GM19099 (cell line): ENCODE measurements around the gene MPRIP.

Source experiments
- POLR2A ChIP-seq: IDR thresholded peaks from 3 replicates; pipeline ENCODE4 v1.6.1; 2011; ENCODE audit warnings: low read depth; ENCODE audit not compliant: insufficient read length; ENCODE audit errors: extremely low read depth

MPRIP gene

DNA sequence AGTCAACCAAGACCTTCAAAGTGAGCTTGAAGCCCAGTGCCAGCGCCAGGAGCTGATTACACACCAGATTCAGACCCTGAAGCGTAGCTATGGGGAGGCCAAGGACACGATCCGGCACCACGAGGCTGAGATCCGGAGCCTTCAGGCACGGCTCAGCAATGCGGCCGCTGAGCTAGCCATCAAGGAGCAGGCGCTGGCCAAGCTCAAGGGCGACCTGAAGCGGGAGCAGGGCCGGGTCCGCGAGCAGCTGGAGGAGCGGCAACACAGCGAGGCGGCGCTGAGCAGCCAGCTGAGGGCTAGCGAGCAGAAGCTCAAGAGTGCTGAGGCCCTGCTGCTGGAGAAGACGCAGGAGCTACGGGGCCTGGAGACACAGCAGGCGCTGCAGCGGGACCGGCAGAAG is 121.9 kb downstream of the MPRIP start:
- no peak for TF ChIP-seq POLR2A

DNA sequence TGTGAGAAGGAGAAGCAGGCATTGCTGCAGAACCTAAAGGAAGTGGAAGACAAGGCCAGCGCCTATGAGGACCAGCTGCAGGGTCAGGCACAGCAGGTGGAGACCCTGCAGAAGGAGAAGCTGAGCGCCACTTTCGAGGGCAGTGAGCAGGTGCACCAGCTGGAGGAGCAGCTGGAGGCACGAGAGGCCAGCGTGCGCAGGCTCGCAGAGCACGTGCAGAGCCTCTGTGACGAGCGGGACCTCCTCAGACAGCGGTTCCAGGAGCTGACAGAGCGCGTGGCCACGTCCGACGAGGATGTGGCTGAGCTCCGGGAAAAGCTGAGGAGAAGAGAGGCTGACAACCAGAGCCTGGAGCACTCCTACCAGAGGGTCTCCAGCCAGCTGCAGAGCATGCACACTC is 122.4 kb downstream of the MPRIP start:
- no peak for TF ChIP-seq POLR2A

DNA sequence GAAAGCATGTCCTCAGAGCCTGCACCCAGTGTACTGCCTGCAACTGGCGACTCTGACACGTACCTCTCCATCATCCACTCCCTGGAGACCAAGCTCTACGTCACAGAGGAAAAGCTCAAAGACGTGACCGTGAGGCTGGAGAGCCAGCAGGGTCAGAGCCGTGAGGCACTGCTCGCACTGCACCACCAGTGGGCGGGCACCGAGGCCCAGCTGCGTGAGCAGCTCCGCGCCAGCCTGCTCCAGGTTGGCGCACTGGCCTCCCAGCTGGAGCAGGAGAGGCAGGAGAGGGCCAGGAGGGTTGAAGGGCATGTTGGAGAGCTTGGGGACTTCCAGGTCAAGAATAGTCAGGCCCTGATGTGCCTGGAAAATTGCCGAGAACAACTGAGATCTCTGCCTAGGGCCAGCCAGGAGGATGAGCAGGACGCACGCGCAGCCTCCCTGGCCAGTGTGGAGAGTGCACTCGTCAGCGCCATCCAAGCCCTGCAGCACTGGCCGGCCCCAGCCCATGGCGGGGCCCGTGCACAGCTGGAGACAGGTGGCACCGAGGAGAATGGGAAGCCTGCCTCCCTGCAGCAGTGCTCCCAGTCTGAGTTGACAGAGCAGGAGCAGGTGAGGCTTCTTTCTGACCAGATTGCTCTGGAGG is 123.5 kb downstream of the MPRIP start:
- TF ChIP-seq POLR2A, result no peak

DNA sequence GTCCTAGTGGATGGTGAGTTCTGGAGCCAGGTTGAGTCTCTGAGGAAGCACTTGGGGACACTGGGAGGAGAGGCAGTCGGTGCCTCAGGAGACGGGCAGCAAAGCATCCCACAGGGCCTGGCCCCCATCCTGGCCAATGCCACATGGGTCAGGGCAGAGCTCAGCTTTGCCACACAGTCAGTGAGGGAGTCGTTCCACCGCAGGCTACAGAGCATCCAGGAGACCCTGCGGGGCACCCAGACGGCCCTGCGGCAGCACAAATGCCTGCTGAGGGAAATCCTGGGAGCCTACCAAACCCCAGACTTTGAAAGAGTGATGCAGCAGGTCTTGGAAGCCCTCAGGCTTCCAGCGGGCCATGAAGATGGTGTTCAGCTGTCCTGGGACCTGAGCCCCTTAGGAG is 124.2 kb downstream of the MPRIP start:
- TF ChIP-seq POLR2A, result no peak

DNA sequence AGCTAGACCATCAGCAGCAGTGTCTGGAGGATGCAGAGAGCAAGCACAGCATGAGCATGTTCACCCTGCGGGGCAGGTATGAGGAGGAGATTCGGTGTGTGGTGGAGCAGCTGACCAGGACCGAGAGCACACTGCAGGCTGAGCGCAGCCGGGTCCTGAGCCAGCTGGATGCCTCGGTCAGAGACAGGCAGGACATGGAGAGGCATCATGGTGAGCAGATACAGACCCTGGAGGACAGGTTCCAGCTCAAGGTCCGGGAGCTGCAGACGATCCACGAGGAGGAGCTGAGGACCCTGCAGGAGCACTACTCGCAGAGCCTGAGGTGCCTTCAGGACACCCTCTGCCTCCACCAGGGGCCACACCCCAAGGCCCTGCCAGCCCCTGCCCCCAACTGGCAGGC is 125.1 kb downstream of the MPRIP start:
- TF ChIP-seq POLR2A, result no peak

DNA sequence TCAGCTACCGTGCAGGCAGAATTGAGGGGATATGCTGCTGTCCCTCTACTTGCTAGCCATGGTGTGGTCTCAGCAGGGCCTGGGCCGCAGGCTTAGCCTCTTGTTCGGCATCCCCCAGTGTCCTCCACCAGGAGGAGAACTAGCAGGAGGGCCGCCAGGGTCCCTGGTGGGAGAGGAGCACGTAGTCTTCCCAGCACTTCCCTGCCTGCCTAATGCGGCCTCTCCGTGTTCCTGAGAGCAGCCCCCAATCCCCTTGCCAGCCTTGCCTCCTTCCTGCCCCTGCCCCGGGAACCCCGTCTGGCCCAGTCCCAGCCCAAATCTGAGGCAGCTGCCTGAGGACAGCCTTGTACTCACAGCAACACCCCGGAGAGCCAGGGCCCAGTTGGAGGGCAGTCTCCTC is 125.7 kb downstream of the MPRIP start:
- TF ChIP-seq POLR2A, result no peak

DNA sequence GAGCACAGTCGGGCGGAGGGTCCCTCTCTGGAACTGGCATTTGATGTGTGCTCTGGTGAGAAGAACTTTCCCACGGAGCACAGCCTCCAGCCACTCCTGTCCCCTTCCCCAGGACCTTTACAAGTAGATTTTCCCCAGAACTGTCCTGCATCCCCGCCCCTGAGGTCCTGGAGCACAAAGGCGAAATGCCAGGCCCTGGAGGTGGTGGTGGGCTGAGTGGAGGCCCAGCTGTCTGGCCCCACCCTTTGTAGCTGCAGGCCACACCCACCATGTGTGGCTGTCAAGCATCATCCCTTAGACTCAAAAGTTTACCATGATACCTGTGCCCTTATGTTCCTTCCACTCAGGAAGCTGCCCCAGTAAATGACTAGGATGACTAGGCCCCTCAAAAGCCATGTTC is 126.1 kb downstream of the MPRIP start:
- no peak for TF ChIP-seq POLR2A

DNA sequence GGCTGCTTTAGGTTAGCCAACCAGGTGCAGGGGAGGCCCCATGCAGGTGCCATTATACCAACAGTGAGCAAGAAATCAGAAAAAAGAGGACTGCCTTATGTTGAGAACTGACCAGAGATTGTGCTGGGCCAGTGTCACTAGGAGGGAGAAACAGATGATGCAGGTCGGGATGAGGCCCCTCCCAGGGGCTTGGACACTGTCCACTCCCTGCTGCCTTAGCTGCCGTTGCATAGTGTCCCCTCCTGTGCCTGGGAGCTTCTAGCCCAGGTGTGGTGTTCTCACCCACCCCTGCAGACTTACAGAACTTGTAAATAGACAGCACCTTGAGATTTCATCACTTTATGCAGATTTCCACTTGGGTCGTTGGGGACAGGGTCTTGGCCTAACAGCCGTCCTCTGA is 127.1 kb downstream of the MPRIP start:
- TF ChIP-seq POLR2A, result no peak

DNA sequence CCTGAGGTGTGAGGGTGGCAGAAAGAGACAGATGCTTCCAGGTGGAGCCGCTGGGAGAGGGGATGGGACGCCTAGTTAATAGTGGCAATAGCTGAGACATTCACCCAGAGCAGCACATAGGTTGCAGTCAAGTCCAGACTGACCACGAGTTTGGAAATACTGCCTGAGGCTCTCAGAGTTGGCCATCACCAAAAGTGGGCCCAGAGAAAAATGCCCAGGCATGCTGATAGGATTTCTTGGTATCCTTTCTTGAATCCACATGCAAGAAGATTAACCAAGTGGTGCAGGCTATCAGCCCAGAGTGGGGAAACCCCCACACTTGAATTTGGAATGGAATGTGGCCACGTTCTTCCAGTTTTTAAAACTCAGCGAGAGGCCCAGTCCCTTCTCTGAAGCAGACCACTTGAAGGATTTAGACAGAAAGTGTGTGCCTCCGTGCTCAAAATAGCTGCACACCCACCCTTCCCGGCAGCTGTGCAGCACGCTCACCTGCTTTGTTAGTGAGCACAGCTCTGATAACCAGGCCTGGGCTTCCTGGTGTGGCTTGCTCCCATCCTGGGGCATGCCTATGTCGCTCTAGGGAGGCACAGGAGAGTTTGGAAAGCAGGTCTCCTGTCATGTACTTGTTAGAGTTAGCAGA is 128.2 kb downstream of the MPRIP start:
- no peak for TF ChIP-seq POLR2A

DNA sequence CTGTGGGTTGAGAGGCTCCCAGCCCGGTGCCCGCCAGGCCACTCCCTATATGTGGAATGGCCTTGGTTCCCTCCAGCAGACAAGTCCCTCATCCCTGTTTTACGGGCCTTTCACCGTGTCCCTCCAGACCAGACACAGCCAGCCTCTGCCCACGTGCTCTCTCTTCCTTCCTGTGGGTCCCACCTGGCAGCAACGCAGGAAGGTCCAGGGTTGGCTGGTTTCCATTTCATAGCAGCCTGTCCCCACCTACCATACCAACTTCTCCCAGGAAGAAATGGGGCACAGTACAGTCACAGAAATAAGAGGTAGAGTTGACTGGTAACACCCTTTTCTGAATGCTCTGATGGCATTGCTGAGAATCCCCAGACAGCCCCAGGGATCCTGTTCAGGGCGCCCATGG is 128.9 kb downstream of the MPRIP start:
- TF ChIP-seq POLR2A, result no peak

DNA sequence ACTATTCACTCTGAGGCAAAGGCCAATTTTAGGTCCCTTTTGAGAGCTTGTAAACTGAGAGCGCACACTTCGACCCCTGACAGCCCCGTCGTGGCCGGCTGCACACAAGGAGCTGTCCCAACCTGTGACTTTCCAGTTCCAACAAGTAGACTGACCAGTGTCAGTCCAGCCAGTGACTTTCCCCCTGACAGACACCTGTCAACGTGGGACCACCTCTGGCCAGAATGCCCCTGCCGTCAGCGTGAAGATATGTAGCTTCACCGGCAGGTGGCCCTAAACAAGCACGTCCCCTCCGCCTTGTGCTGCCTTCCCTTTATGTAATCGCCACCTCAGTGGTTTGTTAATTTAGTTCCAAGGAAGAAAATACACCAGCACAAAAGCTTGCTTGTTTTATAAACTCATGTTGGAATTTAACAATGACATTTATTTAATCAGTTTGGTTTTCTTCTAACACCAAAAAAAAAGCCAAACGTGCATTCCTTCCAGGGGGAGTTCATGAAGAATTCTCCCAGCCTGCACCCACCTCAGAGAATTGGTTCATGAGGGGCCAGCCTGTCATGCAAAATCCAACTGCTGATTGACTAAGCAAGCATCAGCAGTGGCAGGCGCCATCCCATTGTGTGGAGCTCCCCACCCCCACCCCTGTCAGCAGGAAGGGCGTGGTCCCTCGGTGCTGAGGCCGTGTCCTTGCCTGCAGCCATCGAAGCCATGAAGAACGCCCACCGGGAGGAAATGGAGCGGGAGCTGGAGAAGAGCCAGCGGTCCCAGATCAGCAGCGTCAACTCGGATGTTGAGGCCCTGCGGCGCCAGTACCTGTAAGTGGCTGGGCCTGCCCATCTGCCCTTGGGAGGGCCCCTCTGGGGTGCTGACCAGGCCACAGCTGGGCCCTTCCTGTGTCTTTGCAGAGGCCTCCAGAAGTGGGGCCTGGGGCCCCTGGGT is 130.0 kb downstream of the MPRIP start:
- TF ChIP-seq POLR2A, result no peak

DNA sequence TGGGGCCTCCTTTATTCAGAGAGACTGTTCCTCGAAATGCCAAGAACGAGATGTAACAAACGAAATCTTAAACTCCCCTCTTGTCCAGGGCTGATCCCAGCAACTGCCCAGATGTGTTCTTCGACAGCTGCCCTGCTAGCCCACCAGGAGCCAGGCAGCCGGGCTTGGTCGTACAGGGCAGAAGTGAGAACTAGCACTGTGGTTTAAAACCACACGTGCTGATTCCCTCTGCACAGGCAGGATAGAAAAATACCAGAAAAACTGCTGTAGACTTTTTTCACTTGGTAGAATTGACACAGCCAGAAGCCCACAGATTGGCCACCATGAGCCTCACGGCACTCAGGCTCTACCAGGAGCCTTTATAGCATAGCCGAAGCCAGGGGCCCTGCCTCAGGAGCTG is 130.7 kb downstream of the MPRIP start:
- TF ChIP-seq POLR2A, result no peak

DNA sequence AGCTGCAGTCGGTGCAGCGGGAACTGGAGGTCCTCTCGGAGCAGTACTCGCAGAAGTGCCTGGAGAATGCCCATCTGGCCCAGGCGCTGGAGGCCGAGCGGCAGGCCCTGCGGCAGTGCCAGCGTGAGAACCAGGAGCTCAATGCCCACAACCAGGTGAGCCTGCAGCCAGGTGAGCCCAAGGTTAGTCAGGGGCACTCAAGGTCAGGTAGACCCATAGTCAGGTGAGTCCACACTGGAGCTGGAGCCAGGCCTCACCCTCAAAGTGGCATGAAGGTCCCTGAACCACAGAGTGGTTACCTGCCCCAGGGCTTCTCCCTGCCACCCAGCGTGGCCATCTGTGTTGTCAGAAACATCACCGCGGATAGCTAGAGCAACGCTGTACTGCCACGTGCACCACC is 131.7 kb downstream of the MPRIP start:
- TF ChIP-seq POLR2A, result no peak

DNA sequence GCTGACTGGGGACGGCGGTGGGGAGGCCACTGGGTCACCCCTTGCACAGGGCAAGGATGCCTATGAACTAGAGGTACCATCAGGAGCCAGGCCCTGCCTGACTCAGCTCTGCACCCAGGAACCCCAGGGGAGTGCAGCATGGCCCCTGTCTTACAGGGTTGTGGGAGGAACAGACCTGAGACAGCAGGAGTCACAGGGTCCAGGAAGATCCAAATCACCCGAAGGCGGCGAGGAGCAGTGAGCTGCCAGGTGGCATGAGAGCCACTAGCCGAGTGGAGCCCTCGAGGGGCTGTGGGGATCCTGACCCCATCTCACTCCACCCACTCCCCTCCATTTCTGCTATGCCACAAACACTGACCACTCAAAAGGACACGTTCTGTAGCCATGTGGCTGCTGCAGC is 133.1 kb downstream of the MPRIP start:
- no peak for TF ChIP-seq POLR2A

DNA sequence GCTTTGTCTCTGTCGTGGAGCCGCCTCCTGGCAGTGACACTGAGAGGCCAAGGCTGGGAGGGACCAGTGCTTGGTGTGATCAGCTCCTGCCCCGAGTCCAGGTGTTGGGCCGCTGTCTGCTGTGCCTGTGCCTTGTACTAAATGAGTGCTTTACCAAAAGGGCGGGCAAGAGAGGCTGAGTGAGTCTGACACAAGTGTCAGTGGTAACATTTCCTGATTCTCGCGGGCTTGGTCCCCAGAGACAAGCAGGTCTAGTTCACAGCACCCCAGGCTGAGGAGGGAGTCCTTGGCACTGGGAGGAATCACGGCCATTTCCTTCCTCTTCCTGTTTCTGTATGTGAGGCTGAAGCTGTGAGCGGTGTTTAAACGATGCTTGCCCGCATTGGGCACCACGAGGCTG is 133.7 kb downstream of the MPRIP start:
- TF ChIP-seq POLR2A, result no peak

DNA sequence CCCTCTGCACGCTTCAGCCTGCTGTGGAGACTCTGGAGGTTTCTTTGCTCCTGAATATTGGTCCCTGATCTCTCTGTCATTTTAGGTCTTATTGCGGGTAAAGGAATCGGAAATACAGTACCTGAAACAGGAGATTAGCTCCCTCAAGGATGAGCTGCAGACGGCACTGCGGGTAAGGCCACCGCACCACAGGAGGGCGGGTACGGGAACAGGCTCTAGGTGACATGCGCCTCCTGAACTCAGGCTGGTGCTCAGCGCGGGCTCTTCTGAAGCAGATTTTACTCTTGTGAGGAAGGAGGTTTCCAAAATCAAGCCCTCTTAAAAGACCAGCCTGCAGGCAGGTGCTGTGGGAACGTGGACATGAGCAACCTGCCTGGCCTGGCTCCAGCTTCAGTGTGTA is 134.1 kb downstream of the MPRIP start:
- no peak for TF ChIP-seq POLR2A
